Lower lobe of right lung (tissue), 2 donors: Measurements from ENCODE around the gene PAPOLA. TPM values are rescaled to one million over a fixed set of nuclear protein-coding genes. Genes with fewer than 3 reads are reported as not detected.

Experiments used
- ATAC-seq, 2 donors: fragments of 200-7000 bp; cut with Tn5 transposase; one replicate each; pipeline ENCODE4 v1.9.1; 2020 to 2022; ENCODE audit warnings: mild to moderate bottlenecking in 2 of 2, moderate library complexity in 2 of 2
- DNase-seq: peaks from one replicate; pipeline ENCODE4 v3.0.0-alpha.2; 2020
- H3K27ac ChIP-seq: fragments of 200-600 bp; one replicate; pipeline ENCODE4 v1.8.0; 2022
- H3K27me3 ChIP-seq: fragments of 200-600 bp; one replicate; pipeline ENCODE4 v1.8.0; 2022; ENCODE audit warnings: low read depth
- H3K36me3 ChIP-seq: fragments of 200-600 bp; one replicate; pipeline ENCODE4 v1.8.0; 2022; ENCODE audit warnings: mild to moderate bottlenecking
- H3K4me1 ChIP-seq: fragments of 200-600 bp; one replicate; pipeline ENCODE4 v1.8.0; 2022
- H3K4me3 ChIP-seq: fragments of 200-600 bp; one replicate; pipeline ENCODE4 v1.8.0; 2022; ENCODE audit warnings: mild to moderate bottlenecking
- H3K9me3 ChIP-seq: fragments of 200-600 bp; one replicate; pipeline ENCODE4 v1.8.0; 2022
- CTCF ChIP-seq: fragments of 200-600 bp; IDR thresholded peaks from one replicate; pipeline ENCODE4 v1.8.0; 2022; ENCODE audit warnings: antibody characterized with exemption, mild to moderate bottlenecking
- intact Hi-C: fragments of 100-400 bp; cut with DNase I; formaldehyde crosslinking; loops from one replicate; pipeline ENCODE4 v1.11.0; 2022
- total RNA-seq: library from RNA; stranded (reverse); fragmentation: NEBNext Ultra II Directional; extraction: Animal tissue kit (Norgen Biotek cat#: 25700); gene quantifications from one replicate; pipeline ENCODE4 v1.2.1, GENCODE V29; 2021
- donor health status: DM: no; HTN: yes; CAD: no; lungs with severe emphysema.

PAPOLA gene
- total RNA-seq, 1 donor from 2014 or later, result 190 TPM

- ATAC-seq (no peak), DNase-seq (no peak)
- Histone ChIP-seq H3K27ac (no peak overlapping the region), H3K4me3 (no peak overlapping the region), H3K9me3 (no peaks in the 10 kb centered on the region), H3K4me1 (peaks cover 47% of the 10 kb centered on the region), H3K36me3 (peaks cover 14% of the 10 kb centered on the region), H3K27me3 (no peaks in the 10 kb centered on the region)
- intact Hi-C loops, result no loop called here
- no peak for TF ChIP-seq CTCF
Measured at GRCh38 chr14:96516351-96516750, 14.2 kb downstream of the PAPOLA start.

GRCh38 chr14:96519970-96520369 is 17.8 kb downstream of the PAPOLA start:
- intact Hi-C loops, result no loop called here
- no peak overlapping the region for H3K27ac ChIP-seq
- no peak overlapping the region for H3K4me3 ChIP-seq
- ATAC-seq (no peak), DNase-seq (no peak)
- H3K4me1 ChIP-seq, result peaks cover 12% of the 10 kb centered on the region
- H3K27me3 ChIP-seq, result no peaks in the 10 kb centered on the region
- peaks cover 48% of the 10 kb centered on the region for H3K36me3 ChIP-seq
- no peaks in the 10 kb centered on the region for H3K9me3 ChIP-seq
- TF ChIP-seq CTCF, result no peak

- no peak for DNase-seq
- Histone ChIP-seq H3K27ac (no peak overlapping the region), H3K27me3 (no peaks in the 10 kb centered on the region), H3K4me3 (no peak overlapping the region), H3K4me1 (no peaks in the 10 kb centered on the region), H3K9me3 (no peaks in the 10 kb centered on the region), H3K36me3 (peaks cover 97% of the 10 kb centered on the region)
- intact Hi-C loops, result no loop called here
- no peak for ATAC-seq
- TF ChIP-seq CTCF, result no peak
Measured at GRCh38 chr14:96525452-96525851, 23.3 kb downstream of the PAPOLA start.

- H3K27me3 ChIP-seq, result no peaks in the 10 kb centered on the region
- H3K36me3 ChIP-seq, result peaks cover 96% of the 10 kb centered on the region
- no peak for TF ChIP-seq CTCF
- ATAC-seq (no peak), DNase-seq (no peak)
- H3K9me3 ChIP-seq, result no peaks in the 10 kb centered on the region
- no peak overlapping the region for H3K4me3 ChIP-seq
- intact Hi-C loops, result no loop called here
- no peak overlapping the region for H3K27ac ChIP-seq
- no peaks in the 10 kb centered on the region for H3K4me1 ChIP-seq
Measured at GRCh38 chr14:96532632-96533031, 30.4 kb downstream of the PAPOLA start.

GRCh38 chr14:96536807-96537206 is 34.6 kb downstream of the PAPOLA start:
- Histone ChIP-seq H3K27ac (no peak overlapping the region), H3K4me3 (no peak overlapping the region), H3K4me1 (no peaks in the 10 kb centered on the region), H3K36me3 (peaks cover 57% of the 10 kb centered on the region), H3K9me3 (no peaks in the 10 kb centered on the region), H3K27me3 (no peaks in the 10 kb centered on the region)
- no peak for TF ChIP-seq CTCF
- no peak for ATAC-seq
- no peak for DNase-seq
- intact Hi-C loops, result no loop called here
